Cardiac fibroblast (primary cell): ENCODE results near the gene KCND3.

Source experiments
- DNase-seq, 2 donors: peaks; one replicate each; pipeline versions ENCODE4 v3.0.0 to v3.0.0-alpha.2; 2010; ENCODE audit warnings: low read depth in 2 of 2
- H3K4me3 ChIP-seq, 2 donors: replicated peaks in 1 of 2; 1 replicate in 1 of 2; 2 replicates in 1 of 2; pipeline ENCODE4 v1.5.1; 2011; ENCODE audit warnings: low read depth in 2 of 2, low read length in 2 of 2, mild to moderate bottlenecking in 2 of 2, moderate library complexity in 1 of 2
- TF ChIP-seq, protein P1 (sequence below): IDR thresholded peaks from one replicate; pipeline ENCODE4 v1.5.1; 2011; ENCODE audit warnings: low read depth, mild to moderate bottlenecking, low read length, inconsistent platforms

KCND3 gene

DNA sequence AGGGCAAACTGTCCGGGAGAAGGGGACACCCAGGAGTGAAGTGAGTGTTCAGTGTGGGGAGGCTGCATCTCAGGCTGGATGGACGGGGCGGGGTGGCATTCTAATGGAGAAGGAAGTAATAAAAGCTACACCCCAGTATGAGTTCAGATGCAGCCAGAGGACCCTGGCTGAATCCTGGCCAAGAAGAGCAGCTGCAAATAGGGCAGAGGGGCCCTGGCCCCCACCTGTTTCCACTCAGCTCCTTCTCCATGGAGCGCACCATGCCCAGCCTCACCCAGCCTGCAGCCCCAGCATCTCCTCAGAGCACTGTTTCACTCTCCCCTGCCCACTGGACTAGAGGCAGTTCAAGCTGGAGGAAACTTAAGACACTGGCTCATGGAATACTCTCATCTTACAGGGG is 46.4 kb downstream of the KCND3 start:
- no peak overlapping the region for H3K4me3 ChIP-seq
- TF ChIP-seq, protein P1, sequence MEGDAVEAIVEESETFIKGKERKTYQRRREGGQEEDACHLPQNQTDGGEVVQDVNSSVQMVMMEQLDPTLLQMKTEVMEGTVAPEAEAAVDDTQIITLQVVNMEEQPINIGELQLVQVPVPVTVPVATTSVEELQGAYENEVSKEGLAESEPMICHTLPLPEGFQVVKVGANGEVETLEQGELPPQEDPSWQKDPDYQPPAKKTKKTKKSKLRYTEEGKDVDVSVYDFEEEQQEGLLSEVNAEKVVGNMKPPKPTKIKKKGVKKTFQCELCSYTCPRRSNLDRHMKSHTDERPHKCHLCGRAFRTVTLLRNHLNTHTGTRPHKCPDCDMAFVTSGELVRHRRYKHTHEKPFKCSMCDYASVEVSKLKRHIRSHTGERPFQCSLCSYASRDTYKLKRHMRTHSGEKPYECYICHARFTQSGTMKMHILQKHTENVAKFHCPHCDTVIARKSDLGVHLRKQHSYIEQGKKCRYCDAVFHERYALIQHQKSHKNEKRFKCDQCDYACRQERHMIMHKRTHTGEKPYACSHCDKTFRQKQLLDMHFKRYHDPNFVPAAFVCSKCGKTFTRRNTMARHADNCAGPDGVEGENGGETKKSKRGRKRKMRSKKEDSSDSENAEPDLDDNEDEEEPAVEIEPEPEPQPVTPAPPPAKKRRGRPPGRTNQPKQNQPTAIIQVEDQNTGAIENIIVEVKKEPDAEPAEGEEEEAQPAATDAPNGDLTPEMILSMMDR, result no peak
- no peak for DNase-seq

DNA sequence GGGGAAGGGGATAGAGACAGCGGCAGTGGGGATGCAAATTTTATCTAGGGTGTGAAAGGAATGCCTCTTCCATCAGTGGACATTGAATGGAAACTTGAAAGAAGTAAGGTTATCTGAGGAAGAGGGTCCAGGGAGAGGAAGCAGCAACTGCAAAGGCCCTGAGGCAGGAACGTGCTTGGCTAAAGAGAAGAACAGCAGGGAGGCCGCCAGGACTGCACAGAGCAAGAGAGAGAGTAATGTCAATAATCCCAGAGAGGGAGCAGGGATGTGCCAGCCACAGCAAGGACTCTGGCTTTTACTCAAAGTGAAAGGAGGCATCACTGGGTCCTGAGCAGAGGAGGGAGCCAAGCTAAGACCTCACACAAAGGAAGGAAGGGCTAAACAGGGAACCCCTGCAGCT is 50.9 kb downstream of the KCND3 start:
- no peak for DNase-seq
- TF ChIP-seq, protein P1, result no peak
- no peak overlapping the region for H3K4me3 ChIP-seq

DNA sequence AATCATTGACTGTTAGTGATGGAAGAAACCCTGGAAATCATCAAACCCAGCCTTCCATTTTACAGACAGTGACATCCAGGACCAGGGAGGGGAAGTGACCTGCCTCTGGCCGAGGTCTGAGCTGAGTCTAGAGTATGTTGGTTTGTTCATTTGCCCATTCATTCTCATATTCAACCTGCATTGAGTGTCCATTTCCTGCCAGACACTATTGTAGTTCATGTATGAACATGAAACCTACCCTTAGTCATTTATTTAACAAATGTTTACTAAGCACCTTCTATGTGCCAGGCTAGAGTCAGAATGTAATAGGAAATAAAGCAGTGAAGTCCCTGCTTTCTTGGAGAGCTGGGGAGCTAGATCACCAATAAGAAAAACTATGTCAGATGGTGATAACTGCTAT is 51.3 kb downstream of the KCND3 start:
- TF ChIP-seq, protein P1, result no peak
- H3K4me3 ChIP-seq, result no peak overlapping the region
- DNase-seq, result no peak

DNA sequence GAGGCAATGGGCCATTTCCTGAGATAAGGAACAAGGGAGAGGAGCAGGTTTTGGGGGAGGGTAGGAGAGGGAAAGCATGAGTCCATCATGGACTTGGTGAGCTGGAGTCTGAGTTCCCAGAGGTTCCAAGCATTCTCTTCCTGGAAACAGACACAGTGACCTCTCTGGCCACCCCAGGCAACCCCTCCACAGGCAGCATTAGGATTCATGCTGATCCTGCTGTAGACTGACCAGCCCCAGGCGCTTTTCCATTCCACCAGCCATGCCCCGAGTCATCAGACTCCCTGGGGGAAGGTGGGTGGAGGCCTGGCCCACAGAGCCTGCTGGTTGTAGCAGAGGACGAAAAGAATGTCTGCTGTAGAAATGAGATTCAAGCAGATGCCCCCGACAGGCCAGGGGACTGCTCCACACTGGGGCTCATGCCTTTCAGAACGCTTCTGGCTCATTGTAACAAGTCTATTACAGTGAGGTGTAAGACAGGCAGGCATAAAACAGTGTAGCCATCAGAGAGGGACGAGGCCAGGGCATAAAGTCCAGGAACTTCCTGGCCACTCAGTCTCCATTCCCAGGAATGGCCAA is 52.2 kb downstream of the KCND3 start:
- no peak for DNase-seq
- TF ChIP-seq, protein P1, result no peak
- no peak overlapping the region for H3K4me3 ChIP-seq

DNA sequence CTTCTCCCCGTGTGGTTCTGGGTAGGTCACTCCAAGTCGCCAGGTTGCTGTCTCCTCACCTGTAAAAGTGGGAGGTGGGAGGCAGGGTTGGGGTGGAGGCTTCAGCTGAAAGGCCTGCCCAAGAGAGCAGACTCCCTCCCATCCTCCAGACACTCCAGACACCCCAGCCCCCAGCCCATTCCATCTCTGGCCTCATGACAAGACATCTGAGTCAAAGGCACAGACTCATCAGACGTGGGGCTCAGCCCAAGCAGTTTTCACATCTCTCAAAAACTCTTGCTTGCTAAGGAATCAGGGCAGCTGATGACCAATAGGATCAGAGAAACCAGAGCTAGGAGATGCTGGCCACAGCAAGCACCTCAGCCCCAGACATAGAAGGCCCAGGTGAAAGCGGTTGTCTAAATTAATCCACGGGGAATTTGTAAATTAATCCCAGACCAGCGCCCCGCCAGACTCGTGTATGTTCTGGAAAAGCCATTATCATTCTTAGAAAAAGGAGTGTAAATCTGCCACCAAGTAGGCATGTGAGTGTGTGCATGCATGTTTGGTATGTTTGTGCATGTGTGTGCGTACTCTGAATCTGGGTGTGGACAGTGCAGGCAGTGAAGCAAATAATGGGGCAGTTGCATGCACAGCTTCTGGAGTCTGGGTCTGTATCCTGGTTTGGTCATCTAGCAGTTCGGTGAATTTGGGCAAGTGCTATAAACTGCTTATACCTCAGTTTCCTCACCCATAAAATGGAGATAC is 55.2 kb downstream of the KCND3 start:
- TF ChIP-seq, protein P1, result no peak
- no peak for DNase-seq
- no peak overlapping the region for H3K4me3 ChIP-seq

DNA sequence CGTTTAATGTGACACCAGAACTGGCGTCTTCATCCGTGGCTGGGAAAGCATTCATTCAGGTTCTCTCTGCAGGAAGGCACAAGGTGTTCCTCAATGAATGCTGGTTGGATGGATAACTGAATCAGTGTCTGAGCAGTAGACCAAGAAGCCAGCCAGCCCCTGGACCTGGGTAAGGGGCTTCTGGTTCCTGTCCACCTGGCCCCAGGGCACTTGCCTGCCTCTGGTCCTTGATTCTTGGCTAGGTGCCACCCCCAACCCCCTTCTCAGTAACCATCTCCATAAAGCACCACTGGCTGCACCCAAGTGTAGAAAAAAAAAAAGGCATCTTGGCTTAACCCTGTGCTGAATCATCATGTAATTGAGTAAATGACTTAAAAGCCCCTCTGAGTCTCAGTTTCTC is 59.1 kb downstream of the KCND3 start:
- no peak overlapping the region for H3K4me3 ChIP-seq
- TF ChIP-seq, protein P1, result no peak
- no peak for DNase-seq
